CD8-positive, alpha-beta memory T cell (primary cell): ENCODE results near the gene SRGAP2C. TPM values are rescaled to one million over a fixed set of nuclear protein-coding genes. Genes with fewer than 3 reads are reported as not detected.
"Not testable (repeated sequence)": the region's sequence is repeated elsewhere in the genome, so short reads cannot be mapped to it uniquely, and the experiment has no call there.

Source experiments
- CTCF ChIA-PET: fragments of 350-600 bp; sonication (Branson Sonifier 250); formaldehyde crosslinking; loops from one replicate; lab custom pipeline; 2021; ENCODE audit warnings: antibody characterized with exemption; lab: Charles Lee
- POLR2A ChIA-PET: fragments of 350-600 bp; sonication (Branson Sonifier 250); formaldehyde crosslinking; loops from one replicate; lab custom pipeline; 2021; ENCODE audit warnings: antibody characterized with exemption; lab: Charles Lee
- DNase-seq, 5 donors: peaks; one replicate each; pipeline versions ENCODE4 v3.0.0 to v3.0.0-alpha.2; 2020 to 2022; ENCODE audit warnings: mixed read lengths in 1 of 5
- H3K27ac ChIP-seq: one replicate; pipeline ENCODE4 v1.7.0; 2013; ENCODE audit warnings: low read depth, mild to moderate bottlenecking, low read length, moderate library complexity
- H3K27me3 ChIP-seq: 2 replicates; pipeline ENCODE4 v1.7.0; 2013; ENCODE audit warnings: low read length, mild to moderate bottlenecking; ENCODE audit not compliant: insufficient read depth, poor library complexity, severe bottlenecking
- H3K36me3 ChIP-seq: 2 replicates; pipeline ENCODE4 v1.7.0; 2013; ENCODE audit warnings: mild to moderate bottlenecking, low read length, moderate library complexity; ENCODE audit not compliant: insufficient read depth
- H3K4me1 ChIP-seq: 2 replicates; pipeline ENCODE4 v1.7.0; 2013; ENCODE audit warnings: mild to moderate bottlenecking, low read length, moderate library complexity; ENCODE audit not compliant: insufficient read depth
- H3K4me3 ChIP-seq: 2 replicates; pipeline ENCODE4 v1.7.0; 2013; ENCODE audit warnings: mild to moderate bottlenecking, low read length
- H3K9me3 ChIP-seq: 2 replicates; pipeline ENCODE4 v1.7.0; 2013; ENCODE audit warnings: mild to moderate bottlenecking, low read length
- H3K27ac Mint-ChIP-seq, 8 donors: one replicate each; pipeline ENCODE4 v1.8.0; 2020 to 2021; ENCODE audit warnings: mixed read lengths in 8 of 8, mild to moderate bottlenecking in 6 of 8, inconsistent platforms in 3 of 8, moderate library complexity in 3 of 8
- H3K27me3 Mint-ChIP-seq, 2 donors: one replicate each; pipeline ENCODE4 v1.8.0; 2020 to 2021; ENCODE audit warnings: mixed read lengths in 2 of 2, mild to moderate bottlenecking in 1 of 2, moderate library complexity in 1 of 2
- H3K36me3 Mint-ChIP-seq, 3 donors: one replicate each; pipeline ENCODE4 v1.8.0; 2020 to 2021; ENCODE audit warnings: mixed read lengths in 3 of 3, inconsistent platforms in 1 of 3, mild to moderate bottlenecking in 1 of 3
- H3K4me1 Mint-ChIP-seq, 3 donors: one replicate each; pipeline ENCODE4 v1.8.0; 2020 to 2021; ENCODE audit warnings: mixed read lengths in 3 of 3, inconsistent platforms in 1 of 3, mild to moderate bottlenecking in 1 of 3
- H3K4me3 Mint-ChIP-seq, 7 donors: one replicate each; pipeline ENCODE4 v1.8.0; 2020 to 2021; ENCODE audit warnings: mixed read lengths in 7 of 7, mild to moderate bottlenecking in 6 of 7, moderate library complexity in 4 of 7, inconsistent platforms in 2 of 7
- H3K9me3 Mint-ChIP-seq, 5 donors: one replicate each; pipeline ENCODE4 v1.8.0; 2020 to 2022; ENCODE audit warnings: mixed read lengths in 5 of 5, mild to moderate bottlenecking in 3 of 5, moderate library complexity in 2 of 5, inconsistent platforms in 1 of 5
- polyA plus RNA-seq: library from polyadenylated mRNA; unstranded; fragments of 300-500 nt; fragmentation: Illumina TruSeq; gene quantifications from one replicate; pipeline ENCODE4 v1.2.3, GENCODE V29; 2021
- total RNA-seq, 2 experiments: library from RNA; stranded (reverse); gene quantifications; one replicate each; pipeline ENCODE4 v1.2.3, GENCODE V29; 2021

The SRGAP2C gene
- total and polyA plus RNA-seq, 3 experiments from 2014 or later, result 2.5 to 18.1 (median 17.1) TPM

DNA sequence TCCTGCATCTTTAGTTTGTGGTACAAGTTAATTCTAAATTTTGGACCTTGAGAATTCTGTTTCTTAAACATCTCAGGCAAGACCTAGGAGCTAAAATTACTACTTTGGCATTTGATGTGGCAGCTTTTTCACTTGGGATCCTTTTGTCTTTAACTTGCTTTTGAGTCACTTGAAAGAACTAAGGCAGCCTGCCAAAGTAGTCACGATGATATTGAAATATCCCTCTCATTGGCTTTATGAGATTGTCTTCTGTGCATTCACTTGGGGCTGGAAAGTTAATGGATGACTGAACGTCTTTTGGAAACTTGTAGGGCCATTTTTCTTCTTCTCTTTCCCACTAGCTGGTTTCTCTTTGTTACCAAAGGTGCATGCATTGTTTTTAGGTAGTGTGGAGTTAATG lies 90.7 kb downstream of the SRGAP2C start:
- H3K36me3 Mint-ChIP-seq, H3K27me3 ChIP-seq, DNase-seq, CTCF ChIA-PET, H3K4me3 Mint-ChIP-seq, H3K4me3 ChIP-seq, H3K27me3 Mint-ChIP-seq, H3K4me1 ChIP-seq, H3K9me3 Mint-ChIP-seq, H3K9me3 ChIP-seq, H3K27ac ChIP-seq, H3K4me1 Mint-ChIP-seq, H3K27ac Mint-ChIP-seq, POLR2A ChIA-PET, H3K36me3 ChIP-seq: not testable (repeated sequence)

DNA sequence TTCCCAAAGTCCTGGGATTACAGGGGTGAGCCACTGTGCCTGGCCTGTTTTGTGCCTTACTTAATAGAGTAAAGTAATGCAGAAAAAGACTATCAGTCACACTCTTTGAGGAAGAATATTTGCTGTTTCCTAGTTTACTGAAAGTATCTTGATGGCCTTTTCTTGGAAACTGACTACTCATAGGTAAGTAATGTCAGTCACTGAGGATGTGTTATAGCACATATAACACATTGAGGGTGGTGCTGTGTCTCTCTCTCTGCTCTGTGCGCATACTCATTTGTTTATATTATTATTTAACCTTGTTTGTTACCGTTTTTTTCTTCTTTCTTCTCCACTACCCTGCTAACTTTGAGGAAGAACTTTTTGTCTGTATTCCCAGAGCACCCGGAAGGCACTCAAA lies 93.4 kb downstream of the SRGAP2C start:
- H3K4me3 ChIP-seq, DNase-seq, H3K27ac ChIP-seq, POLR2A ChIA-PET, CTCF ChIA-PET, H3K36me3 Mint-ChIP-seq, H3K36me3 ChIP-seq, H3K9me3 Mint-ChIP-seq, H3K9me3 ChIP-seq, H3K27ac Mint-ChIP-seq, H3K27me3 ChIP-seq, H3K4me1 ChIP-seq, H3K4me3 Mint-ChIP-seq, H3K4me1 Mint-ChIP-seq, H3K27me3 Mint-ChIP-seq: not testable (repeated sequence)

DNA sequence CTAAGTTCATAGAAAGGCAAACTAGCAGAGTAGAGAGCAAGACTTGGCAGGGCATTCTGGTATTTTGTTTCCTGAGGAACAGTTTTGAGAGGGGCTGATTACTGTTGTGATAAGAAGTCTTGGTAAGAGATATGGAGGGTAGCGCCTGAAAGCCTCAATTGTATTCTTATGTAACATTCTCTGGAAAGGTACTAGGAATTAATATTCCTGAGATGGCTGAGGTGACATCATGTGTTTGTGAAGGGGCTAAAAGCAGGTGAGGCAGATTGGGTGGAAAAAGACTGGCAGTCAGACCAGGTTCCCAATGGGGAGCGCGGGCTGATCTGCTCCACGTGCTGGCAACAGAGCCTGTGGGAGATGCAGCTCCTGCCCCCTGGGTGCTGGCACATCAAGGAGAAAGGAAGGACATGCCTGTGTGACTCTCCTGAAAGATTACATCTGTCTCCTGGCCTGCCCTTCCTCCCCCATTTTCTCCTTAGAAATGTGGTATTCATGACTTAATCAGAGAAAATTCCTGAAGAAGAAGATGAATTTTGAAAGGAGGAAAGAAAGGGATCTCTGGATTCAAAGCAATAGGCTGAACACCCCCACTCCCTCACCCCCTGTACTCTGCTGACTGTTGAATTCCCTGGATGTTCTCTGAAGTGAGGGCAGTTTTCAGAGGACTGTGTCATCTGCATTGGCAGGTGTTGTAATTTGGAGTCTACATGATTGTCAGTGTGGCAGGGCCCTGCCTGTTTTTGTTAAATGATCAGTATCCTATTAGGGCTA lies 94.2 kb downstream of the SRGAP2C start:
- CTCF ChIA-PET, DNase-seq, POLR2A ChIA-PET, H3K36me3 ChIP-seq, H3K9me3 ChIP-seq, H3K27ac ChIP-seq, H3K9me3 Mint-ChIP-seq, H3K27me3 Mint-ChIP-seq, H3K4me3 Mint-ChIP-seq, H3K27ac Mint-ChIP-seq, H3K4me1 ChIP-seq, H3K4me1 Mint-ChIP-seq, H3K27me3 ChIP-seq, H3K4me3 ChIP-seq, H3K36me3 Mint-ChIP-seq: not testable (repeated sequence)

DNA sequence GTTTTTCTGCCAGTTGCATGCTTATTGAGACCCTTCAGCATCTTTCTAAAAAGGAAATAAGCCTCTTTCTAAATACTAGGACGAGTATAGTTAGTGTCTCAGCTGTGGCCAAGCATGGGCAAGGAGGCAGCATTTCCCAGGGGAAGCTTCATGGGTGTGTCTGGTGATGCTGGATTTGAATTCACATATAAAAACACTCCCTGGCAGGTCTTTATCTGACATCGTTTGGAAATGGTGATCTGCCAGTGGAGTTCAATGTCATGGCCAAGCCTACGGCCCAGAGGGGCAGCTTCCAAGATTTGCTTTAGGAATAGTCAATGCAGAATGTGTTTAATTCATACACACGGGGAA lies 94.7 kb downstream of the SRGAP2C start:
- H3K27ac ChIP-seq, POLR2A ChIA-PET, H3K27ac Mint-ChIP-seq, H3K9me3 ChIP-seq, H3K4me1 Mint-ChIP-seq, CTCF ChIA-PET, H3K4me3 ChIP-seq, H3K4me1 ChIP-seq, H3K36me3 Mint-ChIP-seq, H3K4me3 Mint-ChIP-seq, H3K36me3 ChIP-seq, H3K27me3 ChIP-seq, H3K27me3 Mint-ChIP-seq, H3K9me3 Mint-ChIP-seq, DNase-seq: not testable (repeated sequence)

DNA sequence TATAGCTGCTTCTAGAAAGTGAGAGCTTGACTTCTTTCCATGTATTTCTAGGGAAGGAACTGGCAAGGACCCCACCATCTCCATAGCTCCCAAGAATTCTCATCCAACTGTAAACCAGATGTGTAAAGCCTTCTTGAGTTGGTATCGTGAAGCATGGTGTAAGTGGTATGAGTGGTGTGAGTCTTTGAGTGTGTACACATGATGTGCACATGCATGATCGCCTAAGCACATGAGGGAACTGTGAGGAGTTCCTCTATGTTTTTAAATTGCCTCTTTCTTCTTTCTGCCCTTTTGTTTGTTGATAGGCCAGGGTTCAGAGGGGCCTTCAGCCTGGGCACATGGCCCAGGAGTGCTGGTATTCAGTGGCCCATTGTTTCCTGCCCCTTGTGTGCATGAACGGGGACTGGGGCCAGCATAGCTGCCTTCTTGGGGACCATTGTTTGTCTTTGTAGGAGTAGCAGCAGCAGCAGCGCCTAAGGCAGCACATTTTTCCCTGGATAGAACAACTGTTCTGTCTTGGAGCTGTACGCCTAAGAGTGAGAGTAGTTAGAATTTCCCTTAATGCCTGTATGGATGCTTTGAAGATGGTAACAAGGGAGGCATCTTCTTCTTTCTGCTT lies 96.0 kb downstream of the SRGAP2C start:
- H3K4me1 Mint-ChIP-seq, H3K4me1 ChIP-seq, H3K27ac ChIP-seq, H3K27ac Mint-ChIP-seq, DNase-seq, H3K27me3 Mint-ChIP-seq, H3K9me3 Mint-ChIP-seq, H3K27me3 ChIP-seq, CTCF ChIA-PET, POLR2A ChIA-PET, H3K36me3 ChIP-seq, H3K9me3 ChIP-seq, H3K4me3 ChIP-seq, H3K4me3 Mint-ChIP-seq, H3K36me3 Mint-ChIP-seq: not testable (repeated sequence)

DNA sequence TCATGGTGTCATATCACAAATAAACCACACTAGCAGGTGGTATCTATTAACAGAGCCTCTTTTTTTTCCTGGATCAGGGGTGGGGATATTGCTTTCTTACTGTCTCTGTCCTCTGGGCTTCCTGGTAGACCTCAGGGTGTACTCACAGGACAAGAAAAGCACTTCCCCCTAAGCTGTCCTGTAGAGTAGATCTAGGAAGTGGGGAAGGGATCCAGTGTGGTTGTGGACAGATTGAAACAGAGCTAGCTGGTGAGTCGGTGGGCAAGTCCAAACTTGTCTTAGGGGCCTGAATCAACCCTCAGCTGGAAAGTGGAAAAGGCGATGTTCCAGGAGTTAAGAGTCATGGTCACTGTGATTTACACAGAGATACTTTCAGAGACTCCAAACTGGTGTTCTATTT lies 96.7 kb downstream of the SRGAP2C start:
- H3K4me3 Mint-ChIP-seq, H3K27me3 ChIP-seq, H3K4me1 ChIP-seq, H3K4me3 ChIP-seq, H3K27me3 Mint-ChIP-seq, H3K9me3 ChIP-seq, H3K27ac Mint-ChIP-seq, H3K4me1 Mint-ChIP-seq, DNase-seq, H3K36me3 Mint-ChIP-seq, H3K27ac ChIP-seq, POLR2A ChIA-PET, CTCF ChIA-PET, H3K9me3 Mint-ChIP-seq, H3K36me3 ChIP-seq: not testable (repeated sequence)

DNA sequence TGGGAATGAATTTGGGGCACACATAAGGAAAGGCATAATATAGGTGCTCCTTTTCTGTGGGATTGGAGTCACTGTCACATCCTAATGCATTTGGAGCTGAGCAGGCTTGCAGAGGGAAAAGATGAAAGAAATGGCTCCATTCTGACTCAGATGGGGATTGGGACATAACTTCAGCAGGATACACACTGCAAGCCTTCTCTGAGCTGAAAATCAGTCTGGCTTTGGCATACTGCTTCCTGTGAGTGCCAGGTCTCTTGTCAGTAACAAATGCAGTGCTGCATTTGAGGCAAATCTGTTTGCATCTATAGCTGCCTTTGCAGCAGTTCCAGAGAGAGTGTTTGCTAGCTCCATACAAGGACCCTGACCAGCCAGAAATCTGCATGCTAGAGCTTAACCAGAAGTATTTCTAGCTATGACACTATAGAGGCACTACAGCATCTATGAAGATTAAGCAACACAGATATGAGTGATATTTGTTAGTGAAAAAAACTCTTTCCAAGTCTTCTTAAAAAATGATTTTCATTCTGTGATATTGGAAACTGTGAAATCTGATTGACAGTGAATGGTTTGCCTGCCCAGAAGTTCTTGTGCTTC lies 98.9 kb downstream of the SRGAP2C start:
- CTCF ChIA-PET, H3K4me3 ChIP-seq, H3K27ac Mint-ChIP-seq, H3K27me3 ChIP-seq, POLR2A ChIA-PET, H3K27me3 Mint-ChIP-seq, DNase-seq, H3K36me3 ChIP-seq, H3K4me1 ChIP-seq, H3K27ac ChIP-seq, H3K4me1 Mint-ChIP-seq, H3K9me3 ChIP-seq, H3K4me3 Mint-ChIP-seq, H3K36me3 Mint-ChIP-seq, H3K9me3 Mint-ChIP-seq: not testable (repeated sequence)

DNA sequence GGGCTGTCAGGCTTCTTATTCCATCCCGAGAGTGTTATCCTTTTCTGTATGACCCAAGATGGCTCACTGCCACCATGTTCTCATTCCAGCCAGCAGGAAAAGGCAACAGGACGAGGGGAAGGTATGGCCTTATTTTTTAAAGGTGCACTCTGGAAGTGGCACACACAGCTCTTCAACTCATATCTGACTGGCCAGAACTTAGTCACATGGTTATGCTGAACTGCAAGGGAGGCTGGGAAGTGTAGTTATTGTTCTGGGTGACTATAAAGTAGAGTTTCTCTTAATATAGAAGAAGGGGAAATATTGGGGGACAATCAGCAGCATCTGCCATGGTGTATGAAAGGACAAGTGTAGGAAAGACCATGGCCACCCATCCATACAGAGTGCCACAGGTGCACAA lies 107.8 kb downstream of the SRGAP2C start:
- CTCF ChIA-PET, H3K4me1 ChIP-seq, H3K9me3 ChIP-seq, H3K27ac ChIP-seq, DNase-seq, H3K27me3 ChIP-seq, H3K27me3 Mint-ChIP-seq, H3K36me3 Mint-ChIP-seq, H3K9me3 Mint-ChIP-seq, H3K4me3 Mint-ChIP-seq, H3K4me1 Mint-ChIP-seq, POLR2A ChIA-PET, H3K4me3 ChIP-seq, H3K36me3 ChIP-seq: not testable (repeated sequence)
- H3K27ac Mint-ChIP-seq, result peak overlapping the region in 1 of 8 donors; percentile 24
